GM19035 (cell line): Measurements from ENCODE around the gene HELT.
"Not testable (repeated sequence)": the region's sequence is repeated elsewhere in the genome, so short reads cannot be mapped to it uniquely, and the experiment has no call there.

Experiments
- ATAC-seq: cut with Tn5 transposase; IDR thresholded peaks from one replicate; pipeline ENCODE4 v1.9.1; 2021; ENCODE audit not compliant: unreplicated experiment

HELT gene, protein sequence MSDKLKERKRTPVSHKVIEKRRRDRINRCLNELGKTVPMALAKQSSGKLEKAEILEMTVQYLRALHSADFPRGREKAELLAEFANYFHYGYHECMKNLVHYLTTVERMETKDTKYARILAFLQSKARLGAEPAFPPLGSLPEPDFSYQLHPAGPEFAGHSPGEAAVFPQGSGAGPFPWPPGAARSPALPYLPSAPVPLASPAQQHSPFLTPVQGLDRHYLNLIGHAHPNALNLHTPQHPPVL

GRCh38 chr4:185017964-185018772 lies at the start of gene HELT:
HELT (plus strand) TSS chr4:185018490; CDS start chr4:185018929, 439 bp downstream.
- ATAC-seq = no peak

DNA sequence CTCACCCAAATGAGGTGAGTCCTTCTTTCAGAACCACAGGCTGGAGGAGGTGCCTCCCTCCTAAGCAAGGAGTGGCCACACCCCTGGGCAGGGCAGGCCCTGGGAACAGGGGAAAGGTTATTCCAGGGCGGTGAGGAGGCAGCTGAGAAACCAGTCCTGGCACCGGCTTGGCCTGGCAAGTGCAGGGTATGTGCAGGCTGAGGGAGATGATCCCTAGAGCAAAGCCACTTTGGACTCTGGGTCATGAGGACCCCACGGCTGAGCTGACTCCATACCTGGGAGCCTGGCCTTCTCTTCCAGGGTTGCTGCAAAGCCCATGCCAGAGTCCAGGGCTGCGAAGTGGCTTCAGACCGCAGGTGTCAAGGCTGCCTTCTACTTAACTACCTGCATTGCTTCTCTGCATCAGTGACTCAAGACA lies 49.5 kb upstream of the HELT start:
- no peak for ATAC-seq

DNA sequence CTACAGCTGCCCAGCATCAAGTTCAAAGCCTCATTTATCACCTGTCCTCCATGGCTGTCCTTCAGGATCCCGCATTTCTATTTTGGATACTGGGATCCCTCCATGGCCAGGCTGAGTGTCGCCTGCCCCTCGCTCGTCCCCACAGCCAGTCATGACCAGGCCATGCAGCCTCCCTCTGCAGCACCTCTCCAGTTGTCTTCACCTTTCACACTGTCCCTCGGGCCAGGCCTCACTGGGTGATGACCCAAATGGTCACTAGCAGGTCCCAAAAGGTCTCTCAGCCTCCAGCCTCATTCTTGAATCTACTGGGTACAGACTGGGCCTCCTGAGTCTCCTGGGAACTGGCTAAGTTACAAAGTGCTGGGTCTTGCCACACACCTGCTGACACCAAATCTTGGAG lies 48.7 kb upstream of the HELT start:
- ATAC-seq = no peak

GRCh38 chr4:184972991-184973390 lies 45.3 kb upstream of the HELT start:
- no peak for ATAC-seq

- not testable (repeated sequence) for ATAC-seq
Observed at GRCh38 chr4:184976348-184976747, 41.9 kb upstream of the HELT start.

DNA sequence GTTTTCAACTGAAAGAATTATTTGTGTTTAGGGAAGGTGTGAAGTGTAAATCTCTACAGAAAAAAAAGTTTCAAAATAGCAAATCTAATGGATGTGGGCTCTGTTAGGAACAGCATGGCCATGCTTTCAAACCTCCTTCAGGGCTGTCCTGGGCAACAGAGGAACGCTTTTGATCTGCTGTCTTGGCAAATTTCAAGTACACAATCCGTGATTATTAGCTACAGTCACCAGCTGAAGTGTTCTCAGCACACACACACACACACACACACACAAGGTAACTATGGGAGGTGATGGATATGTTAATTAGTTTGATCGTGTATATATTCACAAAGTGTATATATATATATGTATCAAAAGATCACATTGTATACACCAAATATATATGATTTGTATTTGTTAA lies 40.5 kb upstream of the HELT start:
- no peak for ATAC-seq

DNA sequence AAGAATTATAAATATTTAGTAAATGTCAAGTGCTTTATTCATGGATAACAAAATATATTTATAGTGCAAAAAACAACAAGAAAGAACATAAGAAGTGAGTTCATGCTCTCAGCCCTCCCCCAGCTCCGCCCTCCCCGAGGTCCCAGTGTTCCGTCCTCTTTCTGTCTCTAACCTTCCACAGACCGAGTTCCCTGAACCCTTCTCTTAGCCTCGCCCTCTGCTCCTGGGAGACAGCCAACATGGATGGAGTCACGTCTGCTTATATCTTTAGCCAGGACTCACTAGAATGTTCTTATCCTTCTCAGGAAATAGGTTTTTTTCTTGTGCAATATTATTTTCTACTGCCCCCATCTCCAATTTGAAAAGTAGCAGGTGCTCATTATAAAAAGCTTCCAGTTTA lies 40.1 kb upstream of the HELT start:
- no peak for ATAC-seq

GRCh38 chr4:184979461-184980124 lies 38.7 kb upstream of the HELT start:
- no peak for ATAC-seq

- no peak for ATAC-seq
Observed at GRCh38 chr4:184980261-184980660, 38.0 kb upstream of the HELT start.

DNA sequence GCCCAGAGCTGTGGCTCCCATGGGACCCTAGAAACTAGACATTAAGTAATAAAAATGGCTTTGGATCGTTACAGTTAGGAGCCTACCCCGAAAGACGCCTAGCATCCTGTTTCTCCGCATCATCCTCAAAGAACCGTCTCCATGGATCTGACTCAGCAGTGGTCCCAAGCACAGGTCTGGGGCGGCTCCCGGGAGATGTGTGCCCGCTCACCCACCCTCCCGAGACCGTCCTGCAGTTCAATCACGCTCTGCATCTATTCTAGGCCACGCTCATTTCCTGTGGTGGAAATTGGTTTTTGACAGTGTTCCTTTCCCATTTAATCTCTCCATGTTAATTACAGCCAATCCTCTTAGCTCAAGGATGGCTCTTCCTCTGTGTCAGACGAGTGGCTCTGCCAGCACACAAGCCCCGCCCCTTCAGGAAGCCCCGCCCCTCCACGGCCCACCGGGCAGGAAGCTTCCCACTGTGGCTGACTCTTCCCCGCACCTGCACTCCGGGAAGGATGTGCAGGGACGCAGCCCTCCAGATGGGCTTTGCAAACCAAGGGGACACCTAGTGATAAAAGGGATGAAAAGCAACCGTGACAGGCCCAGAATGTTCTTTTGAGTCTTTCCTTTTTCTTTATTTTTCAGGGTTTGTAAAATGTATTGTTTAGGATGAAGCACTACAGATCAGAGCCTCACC lies 34.5 kb upstream of the HELT start:
- ATAC-seq = peak; percentile 56

GRCh38 chr4:184987493-184988031 lies 30.7 kb upstream of the HELT start:
- ATAC-seq = no peak

DNA sequence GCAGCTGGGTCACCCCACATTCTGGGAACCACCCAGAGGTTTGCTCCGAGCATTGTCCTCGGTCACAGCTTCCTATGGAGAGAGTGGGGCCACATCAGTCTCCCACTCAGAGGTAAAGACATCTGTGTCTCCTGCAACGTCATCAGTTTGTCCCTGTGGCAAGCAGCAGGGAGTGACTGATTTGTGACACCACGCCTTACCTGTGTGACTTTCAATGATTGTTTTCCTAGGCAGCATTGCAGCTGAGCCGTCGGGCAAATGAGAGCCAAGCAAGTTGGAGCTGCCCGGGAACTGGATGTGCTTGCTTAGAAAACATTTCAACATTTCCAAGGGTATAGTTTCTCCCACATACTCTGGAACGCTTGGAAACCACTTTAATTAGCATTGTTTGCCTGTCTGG lies 29.7 kb upstream of the HELT start:
- no peak for ATAC-seq

DNA sequence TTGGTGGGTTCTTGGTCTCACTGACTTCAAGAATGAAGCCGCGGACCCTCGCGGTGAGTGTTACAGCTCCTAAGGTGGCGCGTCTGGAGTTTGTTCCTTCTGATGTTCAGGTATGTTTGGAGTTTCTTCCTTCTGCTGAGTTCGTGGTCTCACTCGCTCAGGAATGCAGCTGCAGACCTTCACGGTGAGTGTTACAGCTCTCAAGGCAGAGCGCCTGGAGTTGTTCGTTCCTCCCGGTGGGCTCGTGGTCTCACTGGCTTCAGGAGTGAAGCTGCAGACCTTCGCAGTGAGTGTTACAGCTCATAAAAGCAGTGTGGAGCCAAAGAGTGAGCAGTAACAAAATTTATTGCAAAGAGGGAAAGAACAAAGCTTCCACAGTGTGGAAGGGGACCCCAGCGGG lies 29.0 kb upstream of the HELT start:
- not testable (repeated sequence) for ATAC-seq

DNA sequence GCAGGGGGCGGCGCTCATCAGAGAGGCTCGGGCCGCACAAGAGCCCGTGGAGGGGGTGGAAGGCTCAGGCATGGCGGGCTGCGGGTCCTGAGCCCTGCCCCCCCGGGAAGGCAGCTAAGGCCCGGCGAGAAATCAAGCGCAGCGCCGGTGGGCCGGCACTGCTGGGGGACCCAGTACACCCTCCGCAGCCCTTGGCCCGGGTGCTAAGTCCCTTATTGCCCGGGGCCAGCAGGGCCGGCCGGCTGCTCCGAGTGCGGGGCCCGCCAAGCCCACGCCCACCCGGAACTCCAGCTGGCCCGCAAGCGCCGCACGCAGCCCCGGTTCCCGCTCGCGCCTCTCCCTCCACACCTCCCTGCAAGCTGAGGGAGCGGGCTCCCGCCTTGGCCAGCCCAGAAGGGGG lies 28.2 kb upstream of the HELT start:
- ATAC-seq = not testable (repeated sequence)

- ATAC-seq = no peak
Observed at GRCh38 chr4:184991860-184992259, 26.4 kb upstream of the HELT start.

DNA sequence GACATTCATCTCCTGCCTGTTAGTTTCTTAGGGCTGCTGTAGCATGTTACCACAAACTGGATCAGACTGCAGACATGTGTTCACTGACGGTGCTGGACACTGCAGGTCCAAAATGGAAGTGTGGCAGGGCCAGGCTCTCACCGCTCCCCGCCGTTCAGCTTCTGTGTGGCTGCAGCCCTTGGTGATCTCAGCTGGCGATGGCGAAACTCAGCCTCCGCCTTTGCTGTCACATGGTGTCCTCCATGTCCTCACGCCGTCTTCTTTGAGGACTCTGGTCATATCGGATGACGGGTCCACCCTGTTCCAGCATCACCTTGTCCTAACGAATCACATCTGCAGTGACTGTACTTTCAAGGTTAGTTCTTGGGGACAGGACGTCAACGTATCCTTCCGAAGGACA lies 25.9 kb upstream of the HELT start:
- ATAC-seq = no peak

DNA sequence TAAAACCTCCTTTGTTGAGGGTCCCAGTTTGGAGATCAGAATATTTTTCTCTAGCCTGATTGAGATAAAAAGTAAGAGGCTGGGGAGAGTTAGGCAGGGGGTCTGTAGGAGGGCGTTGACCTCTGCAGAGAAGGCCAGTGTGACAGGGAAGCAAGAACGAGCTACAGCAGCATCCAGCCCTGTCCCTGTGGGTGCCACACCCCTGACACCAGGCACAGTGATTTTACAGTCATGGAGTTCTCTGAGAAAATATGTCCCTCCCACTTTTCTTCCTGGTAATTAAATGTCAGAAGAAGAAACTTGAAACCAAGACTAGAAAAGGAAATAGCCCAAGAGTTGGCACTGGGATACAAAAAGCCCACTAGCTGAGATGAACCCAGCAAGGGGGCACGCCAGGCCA lies 25.0 kb upstream of the HELT start:
- ATAC-seq = no peak

- no peak for ATAC-seq
Observed at GRCh38 chr4:184994010-184994622, 24.2 kb upstream of the HELT start.

GRCh38 chr4:184994623-184995010 lies 23.7 kb upstream of the HELT start:
- ATAC-seq = no peak

DNA sequence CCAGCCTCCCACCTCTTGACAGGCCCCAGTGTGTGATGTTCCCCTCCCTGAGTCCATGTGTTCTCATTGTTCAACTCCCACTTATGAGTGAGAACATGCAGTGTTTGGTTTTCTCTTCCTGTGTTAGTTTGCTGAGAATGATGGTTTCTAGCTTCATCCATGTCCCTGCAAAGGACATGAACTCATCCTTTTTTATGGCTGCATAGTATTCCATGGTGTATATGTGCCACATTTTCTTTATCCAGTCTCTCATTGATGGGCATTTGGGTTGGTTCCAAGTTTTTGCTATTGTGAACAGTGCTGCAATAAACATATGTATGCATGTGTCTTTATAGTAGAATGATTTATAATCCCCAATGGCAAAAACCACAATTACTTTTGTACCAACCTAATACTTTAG lies 20.6 kb upstream of the HELT start:
- not testable (repeated sequence) for ATAC-seq

DNA sequence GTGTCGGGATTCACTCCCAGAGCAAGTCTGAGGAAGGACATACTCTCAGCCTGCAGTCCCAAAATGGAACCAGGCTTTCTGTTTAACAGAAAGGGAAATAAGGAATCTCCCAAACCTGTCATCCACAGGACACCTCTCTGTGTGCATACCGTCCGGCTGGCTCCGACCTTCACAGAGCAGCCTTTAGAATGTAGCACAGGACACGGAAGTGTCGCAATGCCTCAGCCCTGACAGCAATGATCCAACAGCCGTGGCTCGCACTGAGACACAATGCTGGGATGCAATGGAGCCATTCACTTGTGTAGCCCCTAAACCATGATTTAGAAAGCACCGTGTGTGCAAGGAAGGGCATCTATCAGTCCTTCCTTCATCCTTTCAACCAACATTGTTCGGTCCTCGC lies 15.5 kb upstream of the HELT start:
- ATAC-seq = no peak
